Measurements from ENCODE around the gene TUT4. TPM values are rescaled to one million over a fixed set of nuclear protein-coding genes. Genes with fewer than 3 reads are reported as not detected.

The TUT4 gene
- total RNA-seq, 1 donor from 2014 or later: 32.1 TPM

DNA sequence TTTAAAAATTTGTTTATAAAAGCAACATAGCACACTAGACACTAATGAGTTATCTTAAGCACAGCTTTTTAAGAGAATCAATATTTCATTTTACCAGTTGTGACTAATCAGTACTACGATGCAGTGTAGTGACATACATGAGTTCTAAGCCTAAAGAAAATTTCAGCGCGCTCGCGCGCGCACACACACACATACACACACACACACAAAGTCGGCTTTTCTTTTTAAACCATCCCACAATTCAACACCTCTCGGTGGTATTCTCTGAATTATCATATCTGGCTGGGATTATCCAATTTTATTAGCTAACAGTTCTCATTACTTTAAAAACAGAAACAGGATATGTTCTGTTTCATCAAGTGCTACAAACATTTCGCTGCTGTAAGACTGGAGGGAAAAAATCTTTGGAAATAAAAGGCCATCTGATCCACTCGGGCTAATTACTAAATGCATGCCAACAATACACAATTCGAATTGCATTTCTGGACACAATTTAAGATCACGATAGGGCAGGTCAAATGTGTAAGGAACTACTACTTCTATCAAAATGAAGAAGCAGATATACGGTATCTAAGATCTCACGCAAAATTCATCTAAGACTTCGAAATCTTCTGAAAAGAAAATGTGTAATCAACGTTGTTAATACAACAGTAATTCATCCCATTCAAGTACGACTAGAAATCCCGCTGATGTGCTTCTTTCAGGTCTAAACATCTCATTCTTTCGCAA is 1.2 kb downstream of the TUT4 start:
- TF ChIP-seq, protein P1, sequence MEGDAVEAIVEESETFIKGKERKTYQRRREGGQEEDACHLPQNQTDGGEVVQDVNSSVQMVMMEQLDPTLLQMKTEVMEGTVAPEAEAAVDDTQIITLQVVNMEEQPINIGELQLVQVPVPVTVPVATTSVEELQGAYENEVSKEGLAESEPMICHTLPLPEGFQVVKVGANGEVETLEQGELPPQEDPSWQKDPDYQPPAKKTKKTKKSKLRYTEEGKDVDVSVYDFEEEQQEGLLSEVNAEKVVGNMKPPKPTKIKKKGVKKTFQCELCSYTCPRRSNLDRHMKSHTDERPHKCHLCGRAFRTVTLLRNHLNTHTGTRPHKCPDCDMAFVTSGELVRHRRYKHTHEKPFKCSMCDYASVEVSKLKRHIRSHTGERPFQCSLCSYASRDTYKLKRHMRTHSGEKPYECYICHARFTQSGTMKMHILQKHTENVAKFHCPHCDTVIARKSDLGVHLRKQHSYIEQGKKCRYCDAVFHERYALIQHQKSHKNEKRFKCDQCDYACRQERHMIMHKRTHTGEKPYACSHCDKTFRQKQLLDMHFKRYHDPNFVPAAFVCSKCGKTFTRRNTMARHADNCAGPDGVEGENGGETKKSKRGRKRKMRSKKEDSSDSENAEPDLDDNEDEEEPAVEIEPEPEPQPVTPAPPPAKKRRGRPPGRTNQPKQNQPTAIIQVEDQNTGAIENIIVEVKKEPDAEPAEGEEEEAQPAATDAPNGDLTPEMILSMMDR (IDR thresholded peaks at IDR 0.05; ENCODE audit: insufficient read depth, low read length, poor library complexity, severe bottlenecking): no peak
- peak overlapping the region; percentile 93 for H3K4me3 ChIP-seq (ENCODE audit: low read depth, low read length)
- no peaks in the 10 kb centered on the region for H3K36me3 ChIP-seq (ENCODE audit: control insufficient read depth, insufficient read depth, low read length)

DNA sequence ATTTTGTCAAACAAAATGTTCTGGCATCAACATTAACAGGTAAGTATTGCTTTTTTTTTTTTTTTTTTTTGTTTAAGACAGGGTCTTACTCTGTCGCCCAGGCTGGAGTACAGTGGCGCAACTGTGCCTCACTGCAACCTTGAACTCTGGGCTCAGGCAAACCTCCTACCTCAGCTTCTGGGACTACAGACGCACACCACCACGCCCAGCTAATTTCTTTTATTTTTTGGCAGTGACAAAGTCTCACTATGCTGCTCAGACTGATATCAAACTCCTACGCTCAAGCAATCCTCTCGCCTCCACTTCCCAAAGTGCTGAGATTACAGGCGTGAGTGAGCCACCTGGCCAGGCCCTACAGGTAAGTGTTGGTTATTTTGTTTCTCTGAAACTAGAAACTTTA is 2.4 kb downstream of the TUT4 start:
- no peaks in the 10 kb centered on the region for H3K36me3 ChIP-seq (ENCODE audit: control insufficient read depth, insufficient read depth, low read length)
- no peak overlapping the region for H3K4me3 ChIP-seq (ENCODE audit: low read depth, low read length)
- no peaks in the 10 kb centered on the region for H3K27me3 ChIP-seq (ENCODE audit: control insufficient read depth, insufficient read depth, low read length)
- no peak for DNase-seq (ENCODE audit: low read depth)
- TF ChIP-seq, protein P1 (IDR thresholded peaks at IDR 0.05; ENCODE audit: insufficient read depth, low read length, poor library complexity, severe bottlenecking): no peak

More for the DNA sequence above, 1.2 kb downstream of the TUT4 start:
- no peaks in the 10 kb centered on the region for H3K27me3 ChIP-seq (ENCODE audit: control insufficient read depth, insufficient read depth, low read length)
- DNase-seq (ENCODE audit: low read depth): no peak

DNA sequence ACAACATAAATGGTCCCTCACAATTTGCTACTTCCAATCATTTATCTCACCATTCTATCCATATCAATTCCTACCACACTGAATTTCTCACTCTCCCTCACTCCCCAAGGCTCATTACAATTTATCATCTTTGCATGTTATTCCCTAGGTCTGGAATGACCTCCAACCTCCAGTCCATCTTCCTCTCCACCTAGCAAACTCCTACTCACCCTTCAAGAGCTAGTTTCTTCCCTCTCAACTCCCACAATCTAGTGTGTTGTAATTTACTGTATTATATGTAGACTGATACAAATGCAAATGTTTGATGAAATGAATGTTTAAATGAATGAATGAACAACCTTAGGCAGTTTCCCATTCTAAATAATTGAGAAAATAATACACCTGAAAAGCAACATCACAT is 3.6 kb downstream of the TUT4 start:
- Histone ChIP-seq H3K27me3 (ENCODE audit: control insufficient read depth, insufficient read depth, low read length) (no peaks in the 10 kb centered on the region), H3K4me3 (ENCODE audit: low read depth, low read length) (no peak overlapping the region), H3K36me3 (ENCODE audit: control insufficient read depth, insufficient read depth, low read length) (no peaks in the 10 kb centered on the region)
- DNase-seq (ENCODE audit: low read depth): no peak
- TF ChIP-seq, protein P1 (IDR thresholded peaks at IDR 0.05; ENCODE audit: insufficient read depth, low read length, poor library complexity, severe bottlenecking): no peak

DNA sequence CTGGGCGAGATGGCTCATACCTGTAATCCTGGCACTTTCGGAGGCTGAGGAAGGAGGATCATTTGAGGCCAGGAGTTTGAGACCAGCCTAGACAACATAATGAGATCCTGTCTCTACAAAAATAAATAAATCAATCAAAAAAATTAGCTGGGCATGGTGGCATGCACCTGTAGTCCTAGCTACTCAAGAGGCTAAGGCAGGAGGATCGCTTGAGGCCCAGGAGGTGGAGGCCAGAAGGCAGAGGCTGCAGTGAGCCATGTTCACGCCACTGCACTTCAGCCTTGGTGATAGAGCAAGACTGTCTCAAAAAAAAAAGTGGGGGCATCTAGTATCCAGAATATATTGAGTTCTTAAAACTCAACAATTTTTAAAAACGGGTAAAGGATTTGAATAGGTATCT is 6.0 kb downstream of the TUT4 start:
- no peak for DNase-seq (ENCODE audit: low read depth)
- Histone ChIP-seq H3K27me3 (ENCODE audit: control insufficient read depth, insufficient read depth, low read length) (no peaks in the 10 kb centered on the region), H3K4me3 (ENCODE audit: low read depth, low read length) (no peak overlapping the region), H3K36me3 (ENCODE audit: control insufficient read depth, insufficient read depth, low read length) (no peaks in the 10 kb centered on the region)
- TF ChIP-seq, protein P1 (IDR thresholded peaks at IDR 0.05; ENCODE audit: insufficient read depth, low read length, poor library complexity, severe bottlenecking): no peak

DNA sequence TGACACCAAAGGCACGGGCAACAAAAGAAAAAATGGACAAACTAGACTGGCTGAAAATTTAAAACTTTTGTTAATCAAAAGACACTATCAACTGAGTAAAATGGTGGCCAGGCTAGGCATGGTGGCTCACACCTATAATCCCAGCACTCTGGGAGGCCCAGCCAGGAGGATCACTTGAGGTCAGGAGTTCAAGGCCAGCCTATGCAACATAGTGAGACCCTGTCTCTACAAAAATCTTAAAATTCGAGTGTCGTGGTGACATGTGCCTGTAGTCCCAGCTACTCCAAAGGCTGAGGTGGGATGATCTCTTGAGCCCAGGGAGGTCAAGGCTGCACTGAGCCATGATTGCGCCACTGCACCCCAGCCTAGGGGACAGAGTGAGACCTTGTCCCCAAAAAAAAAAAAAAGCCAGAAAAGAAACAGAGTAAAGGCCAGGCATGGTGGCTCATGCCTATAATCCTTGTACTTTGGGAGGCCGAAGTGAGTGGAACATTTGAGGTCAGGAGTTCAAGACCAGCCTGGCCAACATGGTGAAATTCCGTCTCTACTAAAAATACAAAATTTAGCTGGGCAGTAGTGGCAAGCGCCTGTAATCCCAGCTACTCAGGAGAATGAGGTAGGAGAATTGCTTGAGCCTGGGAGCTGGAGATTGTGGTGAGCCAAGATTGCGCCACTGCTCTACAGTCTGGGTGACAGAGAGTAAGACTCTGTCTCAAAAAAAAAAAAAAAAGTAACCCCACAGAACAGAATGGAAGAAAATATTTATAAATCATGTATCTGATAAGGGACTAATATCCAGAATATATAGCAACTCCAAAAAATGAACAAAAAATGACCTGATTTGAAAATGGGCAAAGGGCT is 8.0 kb downstream of the TUT4 start:
- no peak for DNase-seq (ENCODE audit: low read depth)
- Histone ChIP-seq H3K27me3 (ENCODE audit: control insufficient read depth, insufficient read depth, low read length) (no peaks in the 10 kb centered on the region), H3K36me3 (ENCODE audit: control insufficient read depth, insufficient read depth, low read length) (no peaks in the 10 kb centered on the region), H3K4me3 (ENCODE audit: low read depth, low read length) (no peak overlapping the region)
- TF ChIP-seq, protein P1 (IDR thresholded peaks at IDR 0.05; ENCODE audit: insufficient read depth, low read length, poor library complexity, severe bottlenecking): no peak

All from kidney epithelial cell (primary cell).